HepG2 (cell line): Measurements from ENCODE around the gene SYDE2. TPM values are rescaled to one million over a fixed set of nuclear protein-coding genes. Genes with fewer than 3 reads are reported as not detected.

ENCODE experiments used
- ATAC-seq: fragments of 200-7000 bp; cut with Tn5 transposase; 3 replicates; pipeline ENCODE4 v1.9.1; 2020; ENCODE audit warnings: mild to moderate bottlenecking, moderate library complexity
- BruUV-seq: library from RNA; stranded (reverse); fragments of 400-500 nt; replicated peaks from 2 replicates; lab custom pipeline; 2021; lab: Mats Ljungman, UMichigan
- CTCF ChIA-PET: fragments of 300-600 bp; formaldehyde crosslinking; extraction: SDS; loops from one replicate; lab custom pipeline; 2021; ENCODE audit warnings: low total read pairs, inconsistent platforms, low intra/inter-chr PET ratio; lab: Yijun Ruan, JAX
- POLR2A ChIA-PET: fragments of 350-600 bp; sonication (Branson Sonifier 250); formaldehyde crosslinking; loops from one replicate; lab custom pipeline; 2020; ENCODE audit warnings: antibody characterized with exemption, inconsistent platforms; lab: Yijun Ruan, JAX
- DNase-seq: peaks from one replicate; pipeline ENCODE4 v3.0.0-alpha.2; 2015; ENCODE audit warnings: low spot score
- FAIRE-seq: peaks from 3 replicates; lab custom pipeline; 2011; peaks lifted over from hg19 to GRCh38; lab: Jason Lieb, UNC
- H2AFZ ChIP-seq: one replicate; pipeline ENCODE4 v1.6.1; 2011; ENCODE audit warnings: low read length, inconsistent platforms
- H3K27ac ChIP-seq: fragments of 300-600 bp; 3 replicates; pipeline ENCODE4 v1.8.0; 2011; ENCODE audit warnings: mixed run types, mild to moderate bottlenecking, mixed read lengths, low read length, inconsistent platforms; ENCODE audit not compliant: insufficient read depth; ENCODE audit errors: extremely low read length
- H3K27me3 ChIP-seq, 2 experiments: fragments of 200-600 bp in 1 of 2; 2 replicates in 1 of 2; 3 replicates in 1 of 2; pipeline versions ENCODE4 v1.6.0 to v1.8.0; 2011; ENCODE audit warnings: low read length in 2 of 2, mild to moderate bottlenecking in 2 of 2, moderate library complexity in 2 of 2, inconsistent platforms in 1 of 2; ENCODE audit not compliant: insufficient read depth in 2 of 2, control insufficient read depth in 1 of 2
- H3K36me3 ChIP-seq, 2 experiments: fragments of 200-600 bp in 1 of 2; replicated peaks in 1 of 2; 2 replicates in 1 of 2; 3 replicates in 1 of 2; pipeline versions ENCODE4 v1.5.1 to v1.8.0; 2011; ENCODE audit warnings: low read length in 2 of 2, inconsistent platforms in 1 of 2; ENCODE audit not compliant: insufficient read depth in 2 of 2, control insufficient read depth in 1 of 2
- H3K4me1 ChIP-seq: 2 replicates; pipeline ENCODE4 v1.5.1; 2012; ENCODE audit warnings: low read length, inconsistent platforms; ENCODE audit not compliant: insufficient read depth
- H3K4me2 ChIP-seq: 2 replicates; pipeline ENCODE4 v1.6.0; 2011; ENCODE audit warnings: low read depth, low read length, inconsistent platforms
- H3K4me3 ChIP-seq, 3 experiments: fragments of 200-600 bp in 1 of 3; sonication (generic), shearing (Covaris generic) in 1 of 3; replicated peaks in 1 of 3; 2 replicates each; pipeline ENCODE4 v1.5.1; 2011 to 2016; ENCODE audit warnings: low read length in 3 of 3, inconsistent platforms in 2 of 3, low read depth in 2 of 3, mild to moderate bottlenecking in 2 of 3, control low read depth in 1 of 3, mixed read lengths in 1 of 3; ENCODE audit not compliant: insufficient read depth in 1 of 3
- H3K79me2 ChIP-seq: one replicate; pipeline ENCODE4 v1.6.1; 2011; ENCODE audit warnings: low read length, inconsistent platforms; ENCODE audit not compliant: insufficient read depth
- H3K9ac ChIP-seq: 2 replicates; pipeline ENCODE4 v1.6.0; 2011; ENCODE audit warnings: mild to moderate bottlenecking, low read depth, low read length, inconsistent platforms; ENCODE audit not compliant: insufficient read depth
- H3K9me3 ChIP-seq: 2 replicates; pipeline ENCODE4 v1.5.1; 2012; ENCODE audit warnings: mild to moderate bottlenecking, low read length
- H4K20me1 ChIP-seq: 2 replicates; pipeline ENCODE4 v1.6.0; 2011; ENCODE audit warnings: inconsistent platforms, mild to moderate bottlenecking, low read length, moderate library complexity; ENCODE audit not compliant: insufficient read depth
- ETV6 ChIP-seq: sonication (generic); formaldehyde crosslinking; conservative IDR thresholded peaks from 2 replicates; pipeline ENCODE4 v1.4.0; 2020; ENCODE audit warnings: missing genetic modification reagents
- SRSF9 ChIP-seq: fragments of 200-400 bp; formaldehyde crosslinking; IDR thresholded peaks from 2 replicates; pipeline ENCODE4 v1.6.1; 2018; ENCODE audit warnings: borderline replicate concordance, mild to moderate bottlenecking, low read depth, low read length; ENCODE audit not compliant: insufficient read depth, poor library complexity, severe bottlenecking
- TEAD2 ChIP-seq: sonication (generic); formaldehyde crosslinking; IDR thresholded peaks from 2 replicates; pipeline ENCODE4 v1.9.0; 2021; ENCODE audit warnings: missing genetic modification reagents
- WIZ ChIP-seq: sonication (generic); formaldehyde crosslinking; IDR thresholded peaks from 2 replicates; pipeline ENCODE4 v1.5.1; 2020; ENCODE audit warnings: mild to moderate bottlenecking, missing genetic modification reagents
- ZNF274 ChIP-seq: sonication (generic); formaldehyde crosslinking; IDR thresholded peaks from 2 replicates; pipeline ENCODE4 v1.5.1; 2020; ENCODE audit warnings: mild to moderate bottlenecking, missing genetic modification reagents
- ZNF510 ChIP-seq: sonication (generic); formaldehyde crosslinking; IDR thresholded peaks from 2 replicates; pipeline ENCODE4 v1.4.0; 2020; ENCODE audit warnings: low read depth, mild to moderate bottlenecking, missing genetic modification reagents
- ZNF557 ChIP-seq: sonication (generic); formaldehyde crosslinking; IDR thresholded peaks from 2 replicates; pipeline ENCODE4 v1.4.0; 2020; ENCODE audit warnings: missing genetic modification reagents
- ZNF747 ChIP-seq: sonication (generic); formaldehyde crosslinking; IDR thresholded peaks from 2 replicates; pipeline ENCODE4 v1.8.1; 2023; ENCODE audit warnings: missing genetic modification reagents, mild to moderate bottlenecking, borderline replicate concordance
- ZNF878 ChIP-seq: sonication (generic); formaldehyde crosslinking; IDR thresholded peaks from 2 replicates; pipeline ENCODE4 v1.8.1; 2023; ENCODE audit warnings: mild to moderate bottlenecking, missing genetic modification reagents, moderate library complexity
- in situ Hi-C: cut with HindIII; loops from 2 replicates; pipeline ENCODE4 v1.10.0; 2017; ENCODE audit warnings: low pct_unique_long_range_greater_than_20kb; ENCODE audit not compliant: extremely low pct_ligation_motif_present
- intact Hi-C: fragments of 100-400 bp; cut with micrococcal nuclease; formaldehyde crosslinking; loops from one replicate; pipeline ENCODE4 v1.10.0; 2022; ENCODE audit not compliant: unreplicated experiment
- polyA plus RNA-seq, 8 experiments: library from polyadenylated mRNA; depleted of rRNA in 3 of 8; stranded (reverse) in 7 of 8; unstranded in 1 of 8; fragments of >200 nt; fragmentation: Illumina TruSeq in 4 of 8; extraction: Trizol in 4 of 8; gene quantifications; 2 replicates each; pipeline versions ENCODE4 v1.2.1 to v1.2.3, GENCODE V29; 2011 to 2016; ENCODE audit warnings: low read depth in 4 of 8, missing spikeins in 1 of 8, mixed read lengths in 1 of 8; ENCODE audit not compliant: insufficient read depth in 1 of 8
- total RNA-seq, 5 experiments: library from RNA; depleted of rRNA; stranded (reverse); fragments of >200 nt; fragmentation: Illumina TruSeq; extraction: Trizol; gene quantifications; 2 replicates each; pipeline ENCODE4 v1.2.3, GENCODE V29; 2016; ENCODE audit warnings: low read depth in 1 of 5
- TF ChIP-seq, protein P1 (sequence below): sonication (generic); formaldehyde crosslinking; IDR thresholded peaks from 2 replicates; pipeline ENCODE4 v1.5.0; 2020; ENCODE audit warnings: missing genetic modification reagents

SYDE2 gene
- total and polyA plus RNA-seq, 2 of the 13 experiments (the other 11 are each of a cell fraction or from before 2014, with no cell fraction given), result 1.8 to 5.3 TPM

DNA sequence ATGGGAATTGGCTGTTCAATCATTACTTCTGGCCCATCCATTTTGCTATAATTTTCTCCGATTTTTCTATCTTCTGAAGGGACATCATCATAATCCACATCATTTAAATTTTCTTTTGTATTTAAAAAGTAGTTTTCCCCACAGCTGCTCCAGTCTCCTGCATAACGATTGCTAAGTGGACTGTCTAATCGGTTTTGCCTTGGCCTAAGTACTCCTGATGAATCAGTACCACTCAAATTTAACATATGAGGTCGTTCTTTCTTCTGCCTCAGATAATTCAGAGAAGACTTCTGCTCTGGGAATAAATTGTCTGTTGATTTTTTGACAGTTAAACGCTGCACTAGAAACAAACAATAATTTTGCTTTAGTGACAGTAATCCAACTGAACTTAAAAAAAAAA lies 41.9 kb downstream of the SYDE2 start (continued):
- TF ChIP-seq, protein P1, sequence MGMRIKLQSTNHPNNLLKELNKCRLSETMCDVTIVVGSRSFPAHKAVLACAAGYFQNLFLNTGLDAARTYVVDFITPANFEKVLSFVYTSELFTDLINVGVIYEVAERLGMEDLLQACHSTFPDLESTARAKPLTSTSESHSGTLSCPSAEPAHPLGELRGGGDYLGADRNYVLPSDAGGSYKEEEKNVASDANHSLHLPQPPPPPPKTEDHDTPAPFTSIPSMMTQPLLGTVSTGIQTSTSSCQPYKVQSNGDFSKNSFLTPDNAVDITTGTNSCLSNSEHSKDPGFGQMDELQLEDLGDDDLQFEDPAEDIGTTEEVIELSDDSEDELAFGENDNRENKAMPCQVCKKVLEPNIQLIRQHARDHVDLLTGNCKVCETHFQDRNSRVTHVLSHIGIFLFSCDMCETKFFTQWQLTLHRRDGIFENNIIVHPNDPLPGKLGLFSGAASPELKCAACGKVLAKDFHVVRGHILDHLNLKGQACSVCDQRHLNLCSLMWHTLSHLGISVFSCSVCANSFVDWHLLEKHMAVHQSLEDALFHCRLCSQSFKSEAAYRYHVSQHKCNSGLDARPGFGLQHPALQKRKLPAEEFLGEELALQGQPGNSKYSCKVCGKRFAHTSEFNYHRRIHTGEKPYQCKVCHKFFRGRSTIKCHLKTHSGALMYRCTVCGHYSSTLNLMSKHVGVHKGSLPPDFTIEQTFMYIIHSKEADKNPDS (CRISPR knock-in tag), result no peak
- no peak for TF ChIP-seq TEAD2 (CRISPR knock-in tag)
- TF ChIP-seq SRSF9, result no peak
- TF ChIP-seq WIZ (CRISPR knock-in tag), result no peak
- TF ChIP-seq ZNF510 (CRISPR knock-in tag), result no peak
- no peak for TF ChIP-seq ZNF878 (CRISPR knock-in tag)
- TF ChIP-seq ZNF274, result no peak
- TF ChIP-seq ETV6, result no peak
- TF ChIP-seq ZNF747 (CRISPR knock-in tag), result no peak

GRCh38 chr1:85157436-85157835 lies 43.4 kb downstream of the SYDE2 start:
- Histone ChIP-seq H3K27ac (no peak overlapping the region), H3K79me2 (no peaks in the 10 kb centered on the region), H3K9me3 (no peaks in the 10 kb centered on the region), H3K4me1 (no peaks in the 10 kb centered on the region), H3K4me2 (no peak overlapping the region), H3K36me3 (peaks cover 0 to 4% of the 10 kb centered on the region in 2 experiments; a peak in 1 of 5 replicates), H3K9ac (no peak overlapping the region), H4K20me1 (no peaks in the 10 kb centered on the region), H3K4me3 (no peak overlapping the region), H3K27me3 (no peaks in the 10 kb centered on the region), H2AFZ (no peak overlapping the region)
- CTCF ChIA-PET, result no interaction called here
- no TSS peak for BruUV-seq
- POLR2A ChIA-PET, result no interaction called here
- FAIRE-seq, result no peak
- in situ Hi-C loops (no loop called here), intact Hi-C loops (no loop called here)
- no peak for TF ChIP-seq ZNF557
- no peak for ATAC-seq
- DNase-seq, result no peak
